K562 (cell line): ENCODE data around the gene ZNF276. TPM values are rescaled to one million over a fixed set of nuclear protein-coding genes. Genes with fewer than 3 reads are reported as not detected.

Experiments used
- ARID1B ChIP-seq: fragments of 450-650 bp; IDR thresholded peaks from 2 replicates; pipeline ENCODE4 v1.6.1; 2016; ENCODE audit warnings: antibody characterized with exemption, mild to moderate bottlenecking, inconsistent platforms
- ATF3 ChIP-seq, 2 experiments: fragments of 450-650 bp in 1 of 2; sonication (generic) in 1 of 2; formaldehyde crosslinking in 1 of 2; IDR thresholded peaks in 1 of 2; conservative IDR thresholded peaks in 1 of 2; 2 replicates each; pipeline versions ENCODE4 v1.6.1 to v1.8.1; 2016 to 2023; ENCODE audit warnings: mild to moderate bottlenecking in 2 of 2, moderate library complexity in 2 of 2, inconsistent platforms in 1 of 2, missing genetic modification reagents in 1 of 2
- ATF7 ChIP-seq: fragments of 450-650 bp; IDR thresholded peaks from 2 replicates; pipeline ENCODE4 v1.7.1; 2014; ENCODE audit warnings: mild to moderate bottlenecking, moderate library complexity
- BHLHE40 ChIP-seq: IDR thresholded peaks from 2 replicates; pipeline ENCODE4 v1.6.1; 2011; ENCODE audit warnings: low read length, improper control_type of control experiment
- EP400 ChIP-seq: fragments of 450-650 bp; IDR thresholded peaks from 2 replicates; pipeline ENCODE4 v1.6.1; 2017; ENCODE audit warnings: antibody characterized with exemption, mild to moderate bottlenecking, moderate library complexity
- HDAC1 ChIP-seq, 2 experiments: fragments of 450-650 bp; IDR thresholded peaks; 2 replicates each; pipeline ENCODE4 v1.6.1; 2016 to 2017; ENCODE audit warnings: inconsistent platforms in 1 of 2, mild to moderate bottlenecking in 1 of 2, moderate library complexity in 1 of 2
- KLF16 ChIP-seq: IDR thresholded peaks from 2 replicates; pipeline ENCODE4 v1.6.1; 2016; ENCODE audit warnings: antibody characterized with exemption
- MYC ChIP-seq, 2 experiments: fragments of 250-450 bp in 1 of 2; sonication (Bioruptor Pico) in 1 of 2; IDR thresholded peaks; 2 replicates each; pipeline versions ENCODE4 v1.5.1 to v1.6.1; 2012 to 2021; ENCODE audit warnings: low read depth in 2 of 2, borderline replicate concordance in 1 of 2, improper control_type of control experiment in 1 of 2, low read length in 1 of 2, mild to moderate bottlenecking in 1 of 2, moderate library complexity in 1 of 2
- RB1 ChIP-seq: fragments of 450-650 bp; IDR thresholded peaks from 2 replicates; pipeline ENCODE4 v1.6.1; 2017; ENCODE audit warnings: low read depth, mild to moderate bottlenecking
- SIN3A ChIP-seq, 2 experiments: fragments of 150-350 bp in 1 of 2; IDR thresholded peaks; 2 replicates each; pipeline ENCODE4 v1.6.1; 2011 to 2016; ENCODE audit warnings: borderline replicate concordance in 2 of 2, low read depth in 2 of 2, low read length in 2 of 2, mild to moderate bottlenecking in 2 of 2, moderate library complexity in 2 of 2; ENCODE audit not compliant: control insufficient read depth in 1 of 2
- SOX6 ChIP-seq: fragments of 450-650 bp; IDR thresholded peaks from 2 replicates; pipeline ENCODE4 v1.6.1; 2014; ENCODE audit warnings: mild to moderate bottlenecking
- TOE1 ChIP-seq, 2 experiments: fragments of 450-650 bp in 1 of 2; sonication (generic) in 1 of 2; formaldehyde crosslinking in 1 of 2; IDR thresholded peaks; 2 replicates each; pipeline versions ENCODE4 v1.7.1 to v1.8.0; 2016 to 2022; ENCODE audit warnings: borderline replicate concordance in 2 of 2, mild to moderate bottlenecking in 2 of 2, antibody characterized with exemption in 1 of 2, inconsistent platforms in 1 of 2, low read depth in 1 of 2, missing genetic modification reagents in 1 of 2, moderate library complexity in 1 of 2
- ZNF217 ChIP-seq: sonication (generic); formaldehyde crosslinking; IDR thresholded peaks from 2 replicates; pipeline ENCODE4 v1.8.0; 2022; ENCODE audit warnings: mild to moderate bottlenecking, missing genetic modification reagents
- ZNF263 ChIP-seq: sonication (generic); formaldehyde crosslinking; IDR thresholded peaks from 2 replicates; pipeline ENCODE4 v1.8.0; 2022; ENCODE audit warnings: mild to moderate bottlenecking, missing genetic modification reagents, borderline replicate concordance
- polyA plus RNA-seq, 8 experiments: library from polyadenylated mRNA; depleted of rRNA in 4 of 8; stranded (reverse) in 5 of 8; unstranded in 3 of 8; fragments of >200 nt; fragmentation: Nextera tagmentation in 2 of 8; fragmentation: Illumina TruSeq in 1 of 8; extraction: Ambion mirVana in 2 of 8; extraction: Trizol in 1 of 8; gene quantifications; 2 replicates each; pipeline versions ENCODE4 v1.2.1 to v1.2.3, GENCODE V29; 2011 to 2014; ENCODE audit warnings: inconsistent platforms in 1 of 8, missing spikeins in 1 of 8
- total RNA-seq, 7 experiments: library from RNA; depleted of rRNA in 6 of 7; stranded (reverse); fragments of >200 nt in 6 of 7; fragmentation: Illumina TruSeq in 2 of 7; extraction: Trizol in 2 of 7; gene quantifications; 2 replicates each; pipeline versions ENCODE4 v1.2.1 to v1.2.3, GENCODE V29; 2011 to 2021; ENCODE audit warnings: low replicate concordance in 1 of 7
- TF ChIP-seq, protein P1 (sequence below): sonication (generic); formaldehyde crosslinking; IDR thresholded peaks from 2 replicates; pipeline ENCODE4 v1.8.1; 2023; ENCODE audit warnings: mild to moderate bottlenecking, missing genetic modification reagents
- TF ChIP-seq, protein P2 (sequence below): sonication (generic); formaldehyde crosslinking; IDR thresholded peaks from 2 replicates; pipeline ENCODE4 v1.8.0; 2022; ENCODE audit warnings: missing genetic modification reagents, mild to moderate bottlenecking, moderate library complexity, borderline replicate concordance
- TF ChIP-seq, protein P3 (sequence below): sonication (generic); formaldehyde crosslinking; IDR thresholded peaks from 2 replicates; pipeline ENCODE4 v1.8.1; 2023; ENCODE audit warnings: mild to moderate bottlenecking, missing genetic modification reagents

ZNF276 gene
- total and polyA plus RNA-seq, 9 of the 15 experiments (the other 6 are each of a cell fraction or from before 2014, with no cell fraction given): 0.49 to 43.9 (median 15.8) TPM

DNA sequence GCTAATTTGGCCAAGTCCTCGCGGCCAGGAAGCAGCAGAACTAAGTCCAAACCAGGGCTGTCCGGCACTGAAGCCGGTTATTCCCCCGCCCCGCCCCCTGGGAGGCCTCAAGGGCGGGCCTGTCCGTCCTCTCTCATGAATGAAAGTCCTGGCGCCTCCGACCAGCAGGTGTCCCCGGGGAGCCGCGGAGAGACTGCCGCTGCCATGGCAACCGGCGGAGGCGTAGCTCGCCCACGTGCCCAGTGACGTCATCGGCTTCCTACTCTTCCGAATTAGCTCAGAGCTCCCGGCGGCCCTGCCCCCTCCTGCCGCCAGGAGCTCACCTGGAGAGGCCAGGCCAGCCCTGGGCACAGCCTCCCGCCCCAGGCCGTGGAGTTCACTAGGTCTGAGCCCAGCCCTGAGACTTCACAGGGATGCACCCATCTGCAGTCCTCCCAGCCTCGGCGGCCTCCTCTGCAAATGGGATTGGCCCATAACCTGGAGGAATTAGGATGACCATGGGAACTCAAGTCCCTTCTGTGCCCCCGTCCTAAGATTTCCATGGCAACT, 21.2 kb upstream of the ZNF276 start (continued):
- peak; percentile 43; the same call in 1 of the 2 replicates for TF ChIP-seq TOE1 (IDR thresholded peaks at IDR 0.05; ENCODE audit: borderline replicate concordance)
- no peak for TF ChIP-seq TOE1 (CRISPR knock-in tag; IDR thresholded peaks at IDR 0.05; ENCODE audit: borderline replicate concordance, low read depth)
- peak; percentile 85 for TF ChIP-seq MYC (IDR thresholded peaks at IDR 0.05; ENCODE audit: low read depth, low read length)
- TF ChIP-seq MYC (CRISPR knock-in tag; IDR thresholded peaks at IDR 0.05; ENCODE audit: borderline replicate concordance, low read depth): no peak
- peak; percentile 93 for TF ChIP-seq RB1
- peak; percentile 56 for TF ChIP-seq EP400
- TF ChIP-seq, protein P1, sequence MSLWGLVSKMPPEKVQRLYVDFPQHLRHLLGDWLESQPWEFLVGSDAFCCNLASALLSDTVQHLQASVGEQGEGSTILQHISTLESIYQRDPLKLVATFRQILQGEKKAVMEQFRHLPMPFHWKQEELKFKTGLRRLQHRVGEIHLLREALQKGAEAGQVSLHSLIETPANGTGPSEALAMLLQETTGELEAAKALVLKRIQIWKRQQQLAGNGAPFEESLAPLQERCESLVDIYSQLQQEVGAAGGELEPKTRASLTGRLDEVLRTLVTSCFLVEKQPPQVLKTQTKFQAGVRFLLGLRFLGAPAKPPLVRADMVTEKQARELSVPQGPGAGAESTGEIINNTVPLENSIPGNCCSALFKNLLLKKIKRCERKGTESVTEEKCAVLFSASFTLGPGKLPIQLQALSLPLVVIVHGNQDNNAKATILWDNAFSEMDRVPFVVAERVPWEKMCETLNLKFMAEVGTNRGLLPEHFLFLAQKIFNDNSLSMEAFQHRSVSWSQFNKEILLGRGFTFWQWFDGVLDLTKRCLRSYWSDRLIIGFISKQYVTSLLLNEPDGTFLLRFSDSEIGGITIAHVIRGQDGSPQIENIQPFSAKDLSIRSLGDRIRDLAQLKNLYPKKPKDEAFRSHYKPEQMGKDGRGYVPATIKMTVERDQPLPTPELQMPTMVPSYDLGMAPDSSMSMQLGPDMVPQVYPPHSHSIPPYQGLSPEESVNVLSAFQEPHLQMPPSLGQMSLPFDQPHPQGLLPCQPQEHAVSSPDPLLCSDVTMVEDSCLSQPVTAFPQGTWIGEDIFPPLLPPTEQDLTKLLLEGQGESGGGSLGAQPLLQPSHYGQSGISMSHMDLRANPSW (CRISPR knock-in tag): 0 out of 2 replicates have a peak, but pooled peaks have one; percentile 37
- peak; percentile 24; the same call in 1 of the 2 replicates for TF ChIP-seq ZNF263
- peak; percentile 66 for TF ChIP-seq SOX6
- TF ChIP-seq, protein P2, sequence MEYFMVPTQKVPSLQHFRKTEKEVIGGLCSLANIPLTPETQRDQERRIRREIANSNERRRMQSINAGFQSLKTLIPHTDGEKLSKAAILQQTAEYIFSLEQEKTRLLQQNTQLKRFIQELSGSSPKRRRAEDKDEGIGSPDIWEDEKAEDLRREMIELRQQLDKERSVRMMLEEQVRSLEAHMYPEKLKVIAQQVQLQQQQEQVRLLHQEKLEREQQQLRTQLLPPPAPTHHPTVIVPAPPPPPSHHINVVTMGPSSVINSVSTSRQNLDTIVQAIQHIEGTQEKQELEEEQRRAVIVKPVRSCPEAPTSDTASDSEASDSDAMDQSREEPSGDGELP (CRISPR knock-in tag): peak; percentile 81
- 0 out of 2 replicates have a peak, but pooled peaks have one; percentile 22 for TF ChIP-seq KLF16
- TF ChIP-seq ATF7: peak; percentile 100
- peak; percentile 76 to 97; a peak in 3 of 4 replicates for TF ChIP-seq SIN3A (IDR thresholded peaks at IDR 0.05; ENCODE audit: borderline replicate concordance in 2 of 2, control insufficient read depth in 1 of 2, low read depth in 2 of 2, low read length in 2 of 2)
- TF ChIP-seq ATF3 (IDR thresholded peaks at IDR 0.05): peak; percentile 100
- TF ChIP-seq ATF3 (CRISPR knock-in tag; conservative IDR thresholded peaks at IDR 0.05): peak; percentile 95
- peak in 1 of 2 experiments; percentile 85; a peak in 2 of 4 replicates for TF ChIP-seq HDAC1 (IDR thresholded peaks at IDR 0.05)
- TF ChIP-seq ZNF217 (CRISPR knock-in tag): no peak
- TF ChIP-seq BHLHE40: peak; percentile 97
- TF ChIP-seq ARID1B: peak; percentile 59; the same call in 1 of the 2 replicates
- TF ChIP-seq, protein P3, sequence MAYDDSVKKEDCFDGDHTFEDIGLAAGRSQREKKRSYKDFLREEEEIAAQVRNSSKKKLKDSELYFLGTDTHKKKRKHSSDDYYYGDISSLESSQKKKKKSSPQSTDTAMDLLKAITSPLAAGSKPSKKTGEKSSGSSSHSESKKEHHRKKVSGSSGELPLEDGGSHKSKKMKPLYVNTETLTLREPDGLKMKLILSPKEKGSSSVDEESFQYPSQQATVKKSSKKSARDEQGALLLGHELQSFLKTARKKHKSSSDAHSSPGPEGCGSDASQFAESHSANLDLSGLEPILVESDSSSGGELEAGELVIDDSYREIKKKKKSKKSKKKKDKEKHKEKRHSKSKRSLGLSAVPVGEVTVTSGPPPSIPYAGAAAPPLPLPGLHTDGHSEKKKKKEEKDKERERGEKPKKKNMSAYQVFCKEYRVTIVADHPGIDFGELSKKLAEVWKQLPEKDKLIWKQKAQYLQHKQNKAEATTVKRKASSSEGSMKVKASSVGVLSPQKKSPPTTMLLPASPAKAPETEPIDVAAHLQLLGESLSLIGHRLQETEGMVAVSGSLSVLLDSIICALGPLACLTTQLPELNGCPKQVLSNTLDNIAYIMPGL (CRISPR knock-in tag): 0 out of 2 replicates have a peak, but pooled peaks have one; percentile 48
